GM20000 (cell line): Measurements from ENCODE around the gene CHCHD4.

Experiments
- DNase-seq: peaks from one replicate; pipeline ENCODE4 v3.0.0; 2012; ENCODE audit warnings: low spot score
- TF ChIP-seq, protein P1 (sequence below): IDR thresholded peaks from 2 replicates; pipeline ENCODE4 v1.5.1; 2012; ENCODE audit warnings: mild to moderate bottlenecking, control low read depth; ENCODE audit errors: extremely low read depth, missing control alignments

CHCHD4 gene

GRCh38 chr3:14129296-14129695 is 4.6 kb upstream of the CHCHD4 start:
- TF ChIP-seq, protein P1, sequence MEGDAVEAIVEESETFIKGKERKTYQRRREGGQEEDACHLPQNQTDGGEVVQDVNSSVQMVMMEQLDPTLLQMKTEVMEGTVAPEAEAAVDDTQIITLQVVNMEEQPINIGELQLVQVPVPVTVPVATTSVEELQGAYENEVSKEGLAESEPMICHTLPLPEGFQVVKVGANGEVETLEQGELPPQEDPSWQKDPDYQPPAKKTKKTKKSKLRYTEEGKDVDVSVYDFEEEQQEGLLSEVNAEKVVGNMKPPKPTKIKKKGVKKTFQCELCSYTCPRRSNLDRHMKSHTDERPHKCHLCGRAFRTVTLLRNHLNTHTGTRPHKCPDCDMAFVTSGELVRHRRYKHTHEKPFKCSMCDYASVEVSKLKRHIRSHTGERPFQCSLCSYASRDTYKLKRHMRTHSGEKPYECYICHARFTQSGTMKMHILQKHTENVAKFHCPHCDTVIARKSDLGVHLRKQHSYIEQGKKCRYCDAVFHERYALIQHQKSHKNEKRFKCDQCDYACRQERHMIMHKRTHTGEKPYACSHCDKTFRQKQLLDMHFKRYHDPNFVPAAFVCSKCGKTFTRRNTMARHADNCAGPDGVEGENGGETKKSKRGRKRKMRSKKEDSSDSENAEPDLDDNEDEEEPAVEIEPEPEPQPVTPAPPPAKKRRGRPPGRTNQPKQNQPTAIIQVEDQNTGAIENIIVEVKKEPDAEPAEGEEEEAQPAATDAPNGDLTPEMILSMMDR = no peak
- no peak for DNase-seq

- DNase-seq = no peak
- TF ChIP-seq, protein P1 = no peak
Observed at GRCh38 chr3:14128724-14129123, 4.1 kb upstream of the CHCHD4 start.

GRCh38 chr3:14127516-14128161 is 3.0 kb upstream of the CHCHD4 start:
- DNase-seq = no peak
- TF ChIP-seq, protein P1 = no peak

- no peak for DNase-seq
- TF ChIP-seq, protein P1 = no peak
Observed at GRCh38 chr3:14126887-14127505, 2.3 kb upstream of the CHCHD4 start.

GRCh38 chr3:14126017-14126886 is 1.6 kb upstream of the CHCHD4 start:
- DNase-seq = no peak
- TF ChIP-seq, protein P1 = no peak

GRCh38 chr3:14125193-14126016 is 735 bp upstream of the CHCHD4 start:
- peak; percentile 48 for DNase-seq
- TF ChIP-seq, protein P1 = no peak
